CD4-positive, alpha-beta memory T cell (primary cell): ENCODE data around the gene AP5S1. TPM values are rescaled to one million over a fixed set of nuclear protein-coding genes. Genes with fewer than 3 reads are reported as not detected.

Experiments
- CTCF ChIA-PET: fragments of 350-600 bp; sonication (Branson Sonifier 250); formaldehyde crosslinking; loops from one replicate; lab custom pipeline; 2021; ENCODE audit warnings: inconsistent platforms; ENCODE audit not compliant: partially characterized antibody; lab: Charles Lee
- POLR2A ChIA-PET: fragments of 350-600 bp; sonication (Branson Sonifier 250); formaldehyde crosslinking; loops from one replicate; lab custom pipeline; 2021; ENCODE audit not compliant: partially characterized antibody; lab: Charles Lee
- DNase-seq, 5 donors: peaks; one replicate each; pipeline versions ENCODE4 v3.0.0 to v3.0.0-alpha.2; 2020 to 2022; ENCODE audit warnings: mixed read lengths in 1 of 5
- H3K27ac ChIP-seq: one replicate; pipeline ENCODE4 v1.7.0; 2013; ENCODE audit warnings: low read depth, low read length
- H3K27me3 ChIP-seq: 2 replicates; pipeline ENCODE4 v1.7.0; 2013; ENCODE audit warnings: mild to moderate bottlenecking, low read length, moderate library complexity; ENCODE audit not compliant: insufficient read depth
- H3K36me3 ChIP-seq: 2 replicates; pipeline ENCODE4 v1.7.0; 2013; ENCODE audit warnings: mild to moderate bottlenecking, low read length, moderate library complexity; ENCODE audit not compliant: insufficient read depth
- H3K4me1 ChIP-seq: 2 replicates; pipeline ENCODE4 v1.7.0; 2013; ENCODE audit warnings: mild to moderate bottlenecking, low read length, moderate library complexity; ENCODE audit not compliant: insufficient read depth
- H3K4me3 ChIP-seq, 2 donors: one replicate each; pipeline ENCODE4 v1.7.0; 2013; ENCODE audit warnings: low read length in 2 of 2, mild to moderate bottlenecking in 1 of 2
- H3K9me3 ChIP-seq, 2 donors: one replicate each; pipeline ENCODE4 v1.7.0; 2013; ENCODE audit warnings: low read length in 2 of 2, control low read depth in 1 of 2; ENCODE audit not compliant: control insufficient read depth in 1 of 2
- H3K27ac Mint-ChIP-seq, 7 donors: one replicate each; pipeline ENCODE4 v1.8.0; 2020 to 2021; ENCODE audit warnings: mixed read lengths in 7 of 7, mild to moderate bottlenecking in 6 of 7, inconsistent platforms in 3 of 7, moderate library complexity in 3 of 7
- H3K27me3 Mint-ChIP-seq, 2 donors: one replicate each; pipeline ENCODE4 v1.8.0; 2020 to 2021; ENCODE audit warnings: mixed read lengths in 2 of 2
- H3K36me3 Mint-ChIP-seq, 2 donors: one replicate each; pipeline ENCODE4 v1.8.0; 2020 to 2021; ENCODE audit warnings: mixed read lengths in 2 of 2, inconsistent platforms in 1 of 2, mild to moderate bottlenecking in 1 of 2
- H3K4me1 Mint-ChIP-seq, 4 donors: one replicate each; pipeline ENCODE4 v1.8.0; 2020 to 2021; ENCODE audit warnings: mixed read lengths in 4 of 4, mild to moderate bottlenecking in 1 of 4
- H3K4me3 Mint-ChIP-seq, 8 donors: one replicate each; pipeline ENCODE4 v1.8.0; 2020 to 2021; ENCODE audit warnings: mixed read lengths in 8 of 8, mild to moderate bottlenecking in 7 of 8, moderate library complexity in 6 of 8, inconsistent platforms in 3 of 8
- H3K9me3 Mint-ChIP-seq, 8 donors: one replicate each; pipeline ENCODE4 v1.8.0; 2020 to 2021; ENCODE audit warnings: mixed read lengths in 8 of 8, mild to moderate bottlenecking in 5 of 8, inconsistent platforms in 3 of 8, moderate library complexity in 1 of 8
- intact Hi-C: fragments of 100-400 bp; cut with micrococcal nuclease; formaldehyde crosslinking; loops from one replicate; pipeline ENCODE4 v1.15.1; 2023
- polyA plus RNA-seq, 2 donors: library from polyadenylated mRNA; unstranded; fragments of 300-500 nt; fragmentation: Illumina TruSeq; gene quantifications; one replicate each; pipeline ENCODE4 v1.2.3, GENCODE V29; 2021
- total RNA-seq, 2 experiments: library from RNA; stranded (reverse); gene quantifications; one replicate each; pipeline ENCODE4 v1.2.3, GENCODE V29; 2021

Gene AP5S1
- total and polyA plus RNA-seq, 4 experiments from 2014 or later: 10.4 to 16.8 (median 12.8) TPM

- Mint-ChIP-seq H3K9me3 (no peaks in the 10 kb centered on the region), H3K36me3 (peaks cover 80 to 85% of the 10 kb centered on the region in 2 donors), H3K27me3 (no peaks in the 10 kb centered on the region), H3K27ac (peak overlapping the region; percentile 62 to 99 (median 92)), H3K4me1 (peaks cover 39 to 91% (median 61%) of the 10 kb centered on the region in 4 donors), H3K4me3 (peak overlapping the region in 1 of 8 donors; percentile 13)
- H3K36me3 ChIP-seq: peaks cover 63% of the 10 kb centered on the region
- no peak overlapping the region for H3K4me3 ChIP-seq
- no peak for DNase-seq
- H3K27ac ChIP-seq: peak overlapping the region; percentile 68
- POLR2A ChIA-PET: interaction anchor here (1.2 to 3.7 kb wide), 5 partner anchors 10 to 91 kb away, joined by 4 to 37 read pairs (median 8); partner anchors contain the start of gene CENPB
- no peaks in the 10 kb centered on the region for H3K27me3 ChIP-seq
- CTCF ChIA-PET: interaction anchor here (0.5 to 3.3 kb wide), 3 partner anchors 12 to 19 kb away, joined by 3 to 25 read pairs (median 4); partner anchors contain the start of gene AP5S1
- H3K4me1 ChIP-seq: peaks cover 81% of the 10 kb centered on the region
- H3K9me3 ChIP-seq: no peaks in the 10 kb centered on the region
- intact Hi-C loops: no loop called here
Measured at GRCh38 chr20:3800878-3801260, 19.5 kb upstream of the AP5S1 start.

DNA sequence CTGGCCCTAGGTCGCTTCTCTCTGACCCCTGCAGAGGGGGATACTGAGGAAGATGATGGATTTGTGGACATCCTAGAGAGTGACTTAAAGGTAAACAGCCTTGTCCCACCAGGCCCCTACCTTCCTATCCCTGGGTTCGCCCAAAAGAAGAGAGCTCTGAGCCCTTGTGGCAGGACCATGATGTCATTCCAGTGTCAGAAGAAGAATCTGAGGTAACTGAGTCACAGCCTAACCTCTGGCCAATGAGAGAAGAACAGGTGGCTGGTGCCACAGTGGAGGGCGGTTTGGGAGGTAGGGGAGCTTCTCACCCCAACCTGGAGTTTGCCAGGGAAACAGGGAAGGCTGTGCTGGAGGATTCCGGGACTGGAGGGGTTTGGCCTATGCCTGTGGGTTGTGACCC is 19.0 kb upstream of the AP5S1 start:
- CTCF ChIA-PET: interaction anchor here (0.5 to 3.3 kb wide), 3 partner anchors 11 to 18 kb away, joined by 3 to 25 read pairs (median 4); partner anchors contain the start of gene AP5S1
- H3K36me3 ChIP-seq: peaks cover 67% of the 10 kb centered on the region
- peak overlapping the region; percentile 52 to 95 (median 74) for H3K27ac Mint-ChIP-seq
- intact Hi-C loops: no loop called here
- no peaks in the 10 kb centered on the region for H3K27me3 ChIP-seq
- DNase-seq: no peak
- peaks cover 85% of the 10 kb centered on the region in 2 donors for H3K36me3 Mint-ChIP-seq
- no peaks in the 10 kb centered on the region for H3K27me3 Mint-ChIP-seq
- H3K4me3 Mint-ChIP-seq: peak overlapping the region in 2 of 8 donors; percentile 6 to 24
- no peaks in the 10 kb centered on the region for H3K9me3 ChIP-seq
- H3K4me1 ChIP-seq: peaks cover 85% of the 10 kb centered on the region
- peak overlapping the region; percentile 68 for H3K27ac ChIP-seq
- H3K9me3 Mint-ChIP-seq: no peaks in the 10 kb centered on the region
- H3K4me3 ChIP-seq: no peak overlapping the region
- POLR2A ChIA-PET: interaction anchor here (1.2 to 3.7 kb wide), 4 partner anchors 10 to 90 kb away, joined by 4 to 37 read pairs (median 8); partner anchors contain the start of gene CENPB
- peaks cover 42 to 92% (median 62%) of the 10 kb centered on the region in 4 donors for H3K4me1 Mint-ChIP-seq

DNA sequence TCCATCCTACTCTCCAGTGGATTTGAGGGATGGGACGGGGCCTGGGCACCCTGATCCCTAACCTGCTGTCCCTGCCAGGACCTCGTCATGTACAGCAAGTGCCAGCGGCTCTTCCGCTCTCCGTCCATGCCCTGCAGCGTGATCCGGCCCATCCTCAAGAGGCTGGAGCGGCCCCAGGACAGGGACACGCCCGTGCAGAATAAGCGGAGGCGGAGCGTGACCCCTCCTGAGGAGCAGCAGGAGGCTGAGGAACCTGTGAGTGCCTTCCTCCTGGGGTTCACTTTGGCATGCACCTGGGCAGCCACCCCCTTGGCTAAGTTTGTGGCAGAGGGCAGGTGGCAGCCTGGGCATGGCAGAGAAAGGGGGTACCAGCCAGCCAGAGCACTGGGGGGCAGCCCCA is 18.5 kb upstream of the AP5S1 start:
- Histone ChIP-seq H3K27ac (peak overlapping the region; percentile 68), H3K27me3 (no peaks in the 10 kb centered on the region), H3K9me3 (no peaks in the 10 kb centered on the region), H3K4me1 (peaks cover 89% of the 10 kb centered on the region), H3K36me3 (peaks cover 67% of the 10 kb centered on the region), H3K4me3 (no peak overlapping the region)
- Mint-ChIP-seq H3K27ac (peak overlapping the region in 4 of 7 donors; percentile 68 to 92 (median 78)), H3K9me3 (no peaks in the 10 kb centered on the region), H3K36me3 (peaks cover 87% of the 10 kb centered on the region in 2 donors), H3K27me3 (no peaks in the 10 kb centered on the region), H3K4me3 (peak overlapping the region in 1 of 8 donors; percentile 17), H3K4me1 (peaks cover 45 to 96% (median 65%) of the 10 kb centered on the region in 4 donors)
- ChIA-PET CTCF (interaction anchor here (3.3 kb wide), 1 partner anchor 18 kb away, joined by 25 read pairs; the partner anchor contains the start of gene AP5S1), POLR2A (interaction anchor here (2.0 to 2.8 kb wide), 2 partner anchors 11 to 23 kb away, joined by 8 to 9 read pairs; no protein-coding TSS in a partner anchor)
- DNase-seq: no peak
- intact Hi-C loops: no loop called here

- Histone ChIP-seq H3K36me3 (peaks cover 67% of the 10 kb centered on the region), H3K4me3 (no peak overlapping the region), H3K27ac (peak overlapping the region; percentile 68), H3K27me3 (no peaks in the 10 kb centered on the region), H3K9me3 (no peaks in the 10 kb centered on the region), H3K4me1 (peaks cover 97% of the 10 kb centered on the region)
- ChIA-PET CTCF (no interaction called here), POLR2A (interaction anchor here (1.4 kb wide), 1 partner anchor 34 kb away, joined by 5 read pairs; the partner anchor contains the start of gene ADISSP)
- intact Hi-C loops: no loop called here
- peak overlapping the region in 5 of 8 donors; percentile 31 to 67 (median 61) for H3K4me3 Mint-ChIP-seq
- H3K27ac Mint-ChIP-seq: peak overlapping the region; percentile 83 to 95 (median 92)
- H3K27me3 Mint-ChIP-seq: no peaks in the 10 kb centered on the region
- DNase-seq: no peak
- H3K9me3 Mint-ChIP-seq: no peaks in the 10 kb centered on the region
- H3K36me3 Mint-ChIP-seq: peaks cover 82 to 86% of the 10 kb centered on the region in 2 donors
- H3K4me1 Mint-ChIP-seq: peaks cover 53 to 96% (median 73%) of the 10 kb centered on the region in 4 donors
Measured at GRCh38 chr20:3802524-3803239, 17.7 kb upstream of the AP5S1 start.

DNA sequence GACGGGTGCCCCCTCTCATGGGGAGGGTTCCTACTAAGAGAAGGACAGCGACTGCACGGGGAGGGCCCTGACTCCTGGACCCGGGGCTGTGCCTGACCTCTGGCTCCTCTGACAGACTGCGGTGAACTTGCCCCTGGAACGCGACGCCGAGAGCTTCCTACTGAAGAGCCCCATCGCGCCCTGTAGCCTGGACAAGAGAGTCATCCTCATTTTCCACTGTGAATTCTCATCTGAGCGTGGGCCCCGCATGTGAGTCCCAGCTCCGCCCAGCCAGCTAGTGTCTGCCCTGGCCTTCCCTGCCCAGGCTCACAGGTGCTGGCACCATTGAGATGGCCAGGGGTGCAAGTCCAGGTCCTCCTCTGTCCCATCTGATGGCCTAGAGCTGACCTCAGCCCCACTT is 17.1 kb upstream of the AP5S1 start:
- no peak for DNase-seq
- peaks cover 52 to 96% (median 73%) of the 10 kb centered on the region in 4 donors for H3K4me1 Mint-ChIP-seq
- H3K36me3 Mint-ChIP-seq: peaks cover 76 to 80% of the 10 kb centered on the region in 2 donors
- no peaks in the 10 kb centered on the region for H3K9me3 ChIP-seq
- peaks cover 65% of the 10 kb centered on the region for H3K36me3 ChIP-seq
- intact Hi-C loops: no loop called here
- peak overlapping the region; percentile 68 for H3K27ac ChIP-seq
- POLR2A ChIA-PET: interaction anchor here (0.7 to 1.4 kb wide), 2 partner anchors 12 to 35 kb away, joined by 3 to 5 read pairs; partner anchors contain the start of gene ADISSP
- no peak overlapping the region for H3K4me3 ChIP-seq
- H3K27me3 Mint-ChIP-seq: no peaks in the 10 kb centered on the region
- peaks cover 98% of the 10 kb centered on the region for H3K4me1 ChIP-seq
- peak overlapping the region; percentile 65 to 95 (median 92) for H3K27ac Mint-ChIP-seq
- CTCF ChIA-PET: interaction anchor here (1.0 kb wide), 1 partner anchor 17 kb away, joined by 3 read pairs; the partner anchor contains the start of gene AP5S1
- peak overlapping the region in 4 of 8 donors; percentile 4 to 68 (median 60) for H3K4me3 Mint-ChIP-seq
- H3K9me3 Mint-ChIP-seq: no peaks in the 10 kb centered on the region
- H3K27me3 ChIP-seq: no peaks in the 10 kb centered on the region

- no peak for DNase-seq
- no peaks in the 10 kb centered on the region for H3K9me3 Mint-ChIP-seq
- H3K4me3 Mint-ChIP-seq: peak overlapping the region in 6 of 8 donors; percentile 49 to 69 (median 62)
- Histone ChIP-seq H3K9me3 (no peaks in the 10 kb centered on the region), H3K27me3 (no peaks in the 10 kb centered on the region), H3K4me3 (no peak overlapping the region), H3K27ac (peak overlapping the region; percentile 14), H3K4me1 (peaks cover 98% of the 10 kb centered on the region), H3K36me3 (peaks cover 62% of the 10 kb centered on the region)
- peaks cover 71 to 74% of the 10 kb centered on the region in 2 donors for H3K36me3 Mint-ChIP-seq
- peak overlapping the region; percentile 65 to 95 (median 85) for H3K27ac Mint-ChIP-seq
- peaks cover 48 to 95% (median 69%) of the 10 kb centered on the region in 4 donors for H3K4me1 Mint-ChIP-seq
- intact Hi-C loops: no loop called here
- ChIA-PET POLR2A (interaction anchor here (0.7 to 1.4 kb wide), 2 partner anchors 12 to 36 kb away, joined by 3 to 5 read pairs; partner anchors contain the start of gene ADISSP), CTCF (interaction anchor here (1.0 kb wide), 1 partner anchor 16 kb away, joined by 3 read pairs; the partner anchor contains the start of gene AP5S1)
- H3K27me3 Mint-ChIP-seq: no peaks in the 10 kb centered on the region
Measured at GRCh38 chr20:3803854-3804253, 16.5 kb upstream of the AP5S1 start.
